Measurements from ENCODE around the gene SYT8.

Gene SYT8

GRCh38 chr11:1839204-1839923 is 4.6 kb downstream of the SYT8 start:
- Histone ChIP-seq H3K4me3 (no peak overlapping the region), H3K27ac (peak overlapping the region in 1 of 2 donors; percentile 51)
- TF ChIP-seq CTCF (IDR thresholded peaks at IDR 0.05), result no peak
- DNase-seq (ENCODE audit: low spot score), result no peak

- TF ChIP-seq CTCF (IDR thresholded peaks at IDR 0.05), result no peak
- DNase-seq (ENCODE audit: low spot score), result no peak
- peak overlapping the region in 1 of 2 donors; percentile 51 for H3K27ac ChIP-seq
- H3K4me3 ChIP-seq, result peak overlapping the region; percentile 7
Measured at GRCh38 chr11:1839924-1840779, 5.4 kb downstream of the SYT8 start.

GRCh38 chr11:1840780-1841480 is 6.1 kb downstream of the SYT8 start:
- Histone ChIP-seq H3K4me3 (no peak overlapping the region), H3K27ac (no peak overlapping the region)
- DNase-seq (ENCODE audit: low spot score), result no peak
- TF ChIP-seq CTCF (IDR thresholded peaks at IDR 0.05), result no peak

- H3K27ac ChIP-seq, result no peak overlapping the region
- no peak for DNase-seq (ENCODE audit: low spot score)
- no peak overlapping the region for H3K4me3 ChIP-seq
- no peak for TF ChIP-seq CTCF (IDR thresholded peaks at IDR 0.05)
Measured at GRCh38 chr11:1841511-1842148, 6.8 kb downstream of the SYT8 start.

GRCh38 chr11:1842149-1843097 is 7.6 kb downstream of the SYT8 start:
- no peak for DNase-seq (ENCODE audit: low spot score)
- no peak overlapping the region for H3K4me3 ChIP-seq
- no peak for TF ChIP-seq CTCF (IDR thresholded peaks at IDR 0.05)

GRCh38 chr11:1843098-1843473 is 8.3 kb downstream of the SYT8 start:
- DNase-seq (ENCODE audit: low spot score), result no peak
- no peak for TF ChIP-seq CTCF (IDR thresholded peaks at IDR 0.05)
- H3K27ac ChIP-seq, result no peak overlapping the region
- H3K4me3 ChIP-seq, result no peak overlapping the region

More at GRCh38 chr11:1842149-1843097, 7.6 kb downstream of the SYT8 start:
- H3K27ac ChIP-seq, result no peak overlapping the region
